ENCODE measurements around the gene APOC4.

DNA sequence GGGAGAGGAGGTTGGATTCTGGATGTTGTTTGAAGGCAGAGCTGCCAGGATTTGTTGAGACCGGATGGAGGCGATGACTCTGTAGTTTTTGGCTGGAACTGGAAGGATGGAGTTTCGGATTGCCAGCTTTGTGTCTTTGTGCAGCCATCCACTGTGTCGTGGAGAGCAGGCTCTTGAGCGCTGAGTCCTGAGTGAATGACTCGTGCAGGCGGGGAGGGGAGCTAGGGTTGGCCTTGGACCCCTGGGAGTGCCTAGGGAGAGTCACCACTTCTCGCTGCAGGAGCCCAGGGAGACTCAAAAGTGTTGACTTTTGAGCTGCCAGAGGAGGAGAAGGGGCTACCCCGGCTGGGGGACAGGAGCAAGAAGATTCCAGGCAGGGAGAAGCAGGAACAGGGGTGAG, 47.1 kb upstream of the APOC4 start:
- no peak for TF ChIP-seq CTCF (IDR thresholded peaks at IDR 0.05)
- TF ChIP-seq MYC (IDR thresholded peaks at IDR 0.05; ENCODE audit: borderline replicate concordance, low read length) = no peak
- TF ChIP-seq POLR2A (IDR thresholded peaks at IDR 0.05; ENCODE audit: low read length) = no peak
- no peak for TF ChIP-seq CHD4 (IDR thresholded peaks at IDR 0.05; ENCODE audit: borderline replicate concordance)
- TF ChIP-seq REST (IDR thresholded peaks at IDR 0.05) = no peak
- TF ChIP-seq KDM1A (IDR thresholded peaks at IDR 0.05; ENCODE audit: low read depth) = no peak
- no peak for TF ChIP-seq SMC3 (IDR thresholded peaks at IDR 0.05)

All from A549 (cell line).